Endodermal cell (in vitro differentiated cells): Measurements from ENCODE around the gene TNFAIP8L3. TPM values are rescaled to one million over a fixed set of nuclear protein-coding genes. Genes with fewer than 3 reads are reported as not detected.

Source experiments
- DNase-seq: peaks from one replicate; pipeline ENCODE4 v3.0.0-alpha.2; 2017
- H3K27ac ChIP-seq: 2 replicates; pipeline ENCODE4 v1.5.1; 2013; ENCODE audit warnings: mild to moderate bottlenecking, low read depth, low read length, moderate library complexity
- H3K27me3 ChIP-seq: 2 replicates; pipeline ENCODE4 v1.6.1; 2013; ENCODE audit warnings: mild to moderate bottlenecking, low read length, moderate library complexity; ENCODE audit not compliant: insufficient read depth, control insufficient read depth, poor library complexity, severe bottlenecking
- H3K36me3 ChIP-seq: 2 replicates; pipeline ENCODE4 v1.7.0; 2013; ENCODE audit warnings: mild to moderate bottlenecking, low read length, moderate library complexity; ENCODE audit not compliant: control insufficient read depth, insufficient read depth
- H3K4me1 ChIP-seq: one replicate; pipeline ENCODE4 v1.7.0; 2013; ENCODE audit warnings: low read length; ENCODE audit not compliant: control insufficient read depth, insufficient read depth
- H3K4me3 ChIP-seq: 2 replicates; pipeline ENCODE4 v1.5.1; 2013; ENCODE audit warnings: mild to moderate bottlenecking, low read length, moderate library complexity
- H3K9ac ChIP-seq: 2 replicates; pipeline ENCODE4 v1.6.1; 2013; ENCODE audit warnings: mild to moderate bottlenecking, low read length, moderate library complexity; ENCODE audit not compliant: poor library complexity, severe bottlenecking; ENCODE audit errors: extremely low read depth
- H3K9me3 ChIP-seq: 2 replicates; pipeline ENCODE4 v1.6.1; 2013; ENCODE audit warnings: mild to moderate bottlenecking, low read length, moderate library complexity; ENCODE audit not compliant: control insufficient read depth
- H3K27ac Mint-ChIP-seq: 2 replicates; pipeline ENCODE4 v1.8.0; 2020; ENCODE audit warnings: mixed read lengths
- H3K27me3 Mint-ChIP-seq: 2 replicates; pipeline ENCODE4 v1.8.0; 2021; ENCODE audit warnings: mild to moderate bottlenecking, mixed read lengths; ENCODE audit not compliant: insufficient read depth
- H3K36me3 Mint-ChIP-seq: 2 replicates; pipeline ENCODE4 v1.8.0; 2020; ENCODE audit warnings: low read depth, mixed read lengths
- H3K4me1 Mint-ChIP-seq: 2 replicates; pipeline ENCODE4 v1.8.0; 2020; ENCODE audit warnings: mixed read lengths
- H3K4me3 Mint-ChIP-seq: 2 replicates; pipeline ENCODE4 v1.8.0; 2020; ENCODE audit warnings: mild to moderate bottlenecking, moderate library complexity, mixed read lengths
- H3K9me3 Mint-ChIP-seq: 2 replicates; pipeline ENCODE4 v1.8.0; 2020; ENCODE audit warnings: mild to moderate bottlenecking, mixed read lengths
- CTCF ChIP-seq: fragments of 200-600 bp; sonication (generic); conservative IDR thresholded peaks from 2 replicates; pipeline ENCODE4 v1.5.0; 2021; ENCODE audit warnings: antibody characterized with exemption, mild to moderate bottlenecking
- WGBS, 2 experiments: methylation state at CpG; one replicate each; pipeline versions ENCODE4 v1.1.5 to v1.1.7; 2013; ENCODE audit warnings: missing lambda C conversion rate in 2 of 2, mixed read lengths in 1 of 2; ENCODE audit not compliant: insufficient coverage in 1 of 2, insufficient read length in 1 of 2; 5-methylcytosine and 5-hydroxymethylcytosine counted together
- total RNA-seq, 2 donors: library from RNA; stranded (reverse); fragmentation: NEBNext Ultra II Directional in 1 of 2; extraction: Animal tissue kit (Norgen Biotek cat#: 25700) in 1 of 2; gene quantifications; 2 replicates in 1 of 2; 3 replicates in 1 of 2; pipeline ENCODE4 v1.2.1, GENCODE V29; 2021

The TNFAIP8L3 gene
- total RNA-seq, 2 donors from 2014 or later, result 0.31 TPM; not detected in 1

GRCh38 chr15:51071578-51071977, 23.1 kb downstream of the TNFAIP8L3 start:
- H3K4me3 Mint-ChIP-seq, result no peak overlapping the region
- H3K27me3 Mint-ChIP-seq, result peaks cover 41% of the 10 kb centered on the region
- H3K36me3 Mint-ChIP-seq, result no peaks in the 10 kb centered on the region
- DNase-seq, result no peak
- no peak overlapping the region for H3K27ac Mint-ChIP-seq
- Histone ChIP-seq H3K27ac (no peak overlapping the region), H3K36me3 (no peaks in the 10 kb centered on the region), H3K4me1 (no peaks in the 10 kb centered on the region), H3K4me3 (no peak overlapping the region), H3K9me3 (no peaks in the 10 kb centered on the region), H3K27me3 (peaks cover 29% of the 10 kb centered on the region), H3K9ac (no peak overlapping the region)
- peaks cover 11% of the 10 kb centered on the region for H3K4me1 Mint-ChIP-seq
- WGBS, 2 experiments, result 45% methylated on average over 1 of the region's 1 CpG; no CpG with 5 or more reads in 1 of the 2 experiments
- no peak for TF ChIP-seq CTCF
- H3K9me3 Mint-ChIP-seq, result no peaks in the 10 kb centered on the region

- peaks cover 52% of the 10 kb centered on the region for H3K27me3 Mint-ChIP-seq
- Histone ChIP-seq H3K36me3 (no peaks in the 10 kb centered on the region), H3K27me3 (peaks cover 44% of the 10 kb centered on the region), H3K27ac (no peak overlapping the region), H3K4me1 (no peaks in the 10 kb centered on the region), H3K4me3 (no peak overlapping the region), H3K9me3 (no peaks in the 10 kb centered on the region), H3K9ac (no peak overlapping the region)
- H3K9me3 Mint-ChIP-seq, result no peaks in the 10 kb centered on the region
- no peak overlapping the region for H3K4me3 Mint-ChIP-seq
- TF ChIP-seq CTCF, result no peak
- DNase-seq, result no peak
- H3K27ac Mint-ChIP-seq, result no peak overlapping the region
- H3K36me3 Mint-ChIP-seq, result no peaks in the 10 kb centered on the region
- H3K4me1 Mint-ChIP-seq, result peaks cover 11% of the 10 kb centered on the region
Measured at GRCh38 chr15:51069983-51070382, 24.7 kb downstream of the TNFAIP8L3 start.

- H3K27me3 Mint-ChIP-seq, result peaks cover 55% of the 10 kb centered on the region
- Histone ChIP-seq H3K36me3 (no peaks in the 10 kb centered on the region), H3K4me1 (no peaks in the 10 kb centered on the region), H3K9ac (no peak overlapping the region), H3K9me3 (no peaks in the 10 kb centered on the region), H3K27me3 (peaks cover 51% of the 10 kb centered on the region), H3K4me3 (no peak overlapping the region), H3K27ac (no peak overlapping the region)
- H3K4me1 Mint-ChIP-seq, result peaks cover 12% of the 10 kb centered on the region
- WGBS, 2 experiments, result 90 to 94% methylated on average over 2 to 3 of the region's 3 CpGs
- H3K27ac Mint-ChIP-seq, result no peak overlapping the region
- no peak for DNase-seq
- TF ChIP-seq CTCF, result no peak
- H3K9me3 Mint-ChIP-seq, result no peaks in the 10 kb centered on the region
- no peaks in the 10 kb centered on the region for H3K36me3 Mint-ChIP-seq
- no peak overlapping the region for H3K4me3 Mint-ChIP-seq
Measured at GRCh38 chr15:51067510-51067909, 27.2 kb downstream of the TNFAIP8L3 start.
